Activated naive CD8-positive, alpha-beta T cell (primary cell): Measurements from ENCODE around the gene ASIP.
"Not testable (repeated sequence)": the region's sequence is repeated elsewhere in the genome, so short reads cannot be mapped to it uniquely, and the experiment has no call there.

Source experiments
- H3K27ac Mint-ChIP-seq: one replicate; pipeline ENCODE4 v1.8.0; 2021; ENCODE audit warnings: mixed read lengths
- H3K27me3 Mint-ChIP-seq: one replicate; pipeline ENCODE4 v1.8.0; 2021; ENCODE audit warnings: mixed read lengths
- H3K36me3 Mint-ChIP-seq: one replicate; pipeline ENCODE4 v1.8.0; 2021; ENCODE audit warnings: mixed read lengths
- H3K4me1 Mint-ChIP-seq: one replicate; pipeline ENCODE4 v1.8.0; 2021; ENCODE audit warnings: low read depth, mixed read lengths
- H3K4me3 Mint-ChIP-seq: one replicate; pipeline ENCODE4 v1.8.0; 2021; ENCODE audit warnings: mild to moderate bottlenecking, mixed read lengths
- H3K9me3 Mint-ChIP-seq: one replicate; pipeline ENCODE4 v1.8.0; 2021; ENCODE audit warnings: low read depth, mixed read lengths

ASIP gene

DNA sequence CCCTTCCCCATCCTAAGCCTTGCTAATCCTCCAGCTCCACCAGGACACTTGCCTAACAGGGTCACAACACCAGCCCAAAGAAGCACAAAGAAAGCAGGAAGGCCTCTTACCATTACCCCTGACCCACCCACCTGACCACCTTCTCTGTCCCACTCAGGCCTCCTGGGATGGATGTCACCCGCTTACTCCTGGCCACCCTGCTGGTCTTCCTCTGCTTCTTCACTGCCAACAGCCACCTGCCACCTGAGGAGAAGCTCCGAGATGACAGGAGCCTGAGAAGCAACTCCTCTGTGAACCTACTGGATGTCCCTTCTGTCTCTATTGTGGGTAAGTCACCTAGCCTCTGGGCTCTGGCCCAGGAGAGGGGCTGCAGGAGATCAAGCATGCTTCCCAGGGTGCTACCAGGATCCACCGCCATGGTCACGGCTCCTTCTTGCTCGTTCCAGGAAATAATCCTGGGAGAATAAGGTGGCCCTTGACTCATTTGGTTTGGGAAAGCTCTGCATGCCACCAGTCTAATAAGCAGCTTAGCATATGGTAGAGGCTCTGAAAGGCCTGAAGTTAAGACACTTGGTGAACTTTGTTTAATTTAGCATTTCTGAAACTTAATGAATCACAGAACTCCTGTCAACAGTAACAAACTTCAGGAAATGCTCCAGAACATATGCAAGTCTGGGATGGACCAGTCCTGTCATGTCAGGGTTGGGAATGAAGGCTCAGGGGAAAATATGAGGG, 19.2 kb downstream of the ASIP start:
- H3K9me3 Mint-ChIP-seq, result no peaks in the 10 kb centered on the region
- H3K27ac Mint-ChIP-seq, result no peak overlapping the region
- no peaks in the 10 kb centered on the region for H3K27me3 Mint-ChIP-seq
- H3K36me3 Mint-ChIP-seq, result no peaks in the 10 kb centered on the region
- H3K4me3 Mint-ChIP-seq, result no peak overlapping the region
- no peaks in the 10 kb centered on the region for H3K4me1 Mint-ChIP-seq

DNA sequence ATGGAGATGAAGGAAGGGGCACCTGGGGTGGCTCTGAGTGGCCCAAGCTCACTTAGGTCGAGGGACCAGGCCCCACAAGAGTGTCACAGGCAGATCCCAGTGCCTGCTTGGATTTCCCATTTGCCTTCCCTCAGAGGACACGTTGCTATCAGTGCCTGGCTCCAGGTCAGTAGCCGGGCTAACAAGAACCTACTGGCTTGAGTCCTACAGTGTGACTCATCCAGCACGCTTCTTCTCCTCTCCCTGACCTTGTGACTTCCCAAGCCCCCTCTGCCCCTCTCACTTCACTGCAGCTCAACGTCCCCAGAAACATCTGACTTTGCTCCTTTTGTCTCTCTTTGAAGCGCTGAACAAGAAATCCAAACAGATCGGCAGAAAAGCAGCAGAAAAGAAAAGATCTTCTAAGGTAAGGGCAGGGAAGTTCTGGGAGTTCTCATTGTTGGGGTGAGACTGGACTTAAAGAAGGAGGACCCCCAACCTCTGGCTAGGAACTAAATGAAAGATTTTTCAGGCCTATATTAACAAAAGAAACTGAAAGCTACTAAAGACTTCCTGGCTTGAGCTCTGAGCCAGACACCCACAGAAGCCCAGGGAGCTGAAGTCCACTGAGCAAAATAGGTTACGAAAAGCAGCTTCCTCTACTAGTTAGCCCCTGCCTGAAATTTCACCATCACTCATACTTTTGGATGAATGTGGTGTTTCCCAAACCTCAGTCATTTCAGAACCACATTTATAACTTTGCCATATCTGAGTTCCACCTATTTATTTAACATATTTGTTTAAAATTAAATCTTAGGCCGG, 21.5 kb downstream of the ASIP start:
- no peak overlapping the region for H3K27ac Mint-ChIP-seq
- H3K36me3 Mint-ChIP-seq, result no peaks in the 10 kb centered on the region
- no peak overlapping the region for H3K4me3 Mint-ChIP-seq
- no peaks in the 10 kb centered on the region for H3K27me3 Mint-ChIP-seq
- H3K4me1 Mint-ChIP-seq, result no peaks in the 10 kb centered on the region
- no peaks in the 10 kb centered on the region for H3K9me3 Mint-ChIP-seq

GRCh38 chr20:34263468-34263867, 22.2 kb downstream of the ASIP start:
- H3K4me3 Mint-ChIP-seq, H3K27ac Mint-ChIP-seq, H3K9me3 Mint-ChIP-seq, H3K27me3 Mint-ChIP-seq, H3K4me1 Mint-ChIP-seq, H3K36me3 Mint-ChIP-seq: not testable (repeated sequence)

- no peaks in the 10 kb centered on the region for H3K36me3 Mint-ChIP-seq
- no peak overlapping the region for H3K4me3 Mint-ChIP-seq
- H3K27ac Mint-ChIP-seq, result no peak overlapping the region
- peaks cover 2% of the 10 kb centered on the region for H3K4me1 Mint-ChIP-seq
- H3K27me3 Mint-ChIP-seq, result peaks cover 2% of the 10 kb centered on the region
- no peaks in the 10 kb centered on the region for H3K9me3 Mint-ChIP-seq
Measured at GRCh38 chr20:34264141-34264540, 22.9 kb downstream of the ASIP start.

DNA sequence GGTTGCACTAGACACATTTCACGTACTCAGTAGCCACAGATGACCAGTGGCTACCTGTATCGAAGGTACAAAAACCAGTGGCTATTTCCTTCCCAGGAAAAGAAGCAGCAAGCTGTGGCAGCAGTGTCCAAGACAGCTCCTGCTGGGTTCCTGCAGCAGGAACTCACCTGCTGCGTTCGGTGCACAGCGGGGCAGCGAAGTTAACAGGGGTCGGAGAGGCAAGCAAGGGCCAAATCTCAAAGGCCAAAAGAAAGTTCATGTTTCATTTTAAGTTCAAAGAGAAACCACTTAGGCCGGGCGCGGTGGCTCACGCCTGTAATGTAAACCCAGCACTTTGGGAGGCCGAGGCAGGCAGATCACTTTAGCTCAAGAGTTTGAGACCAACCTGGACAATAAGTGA, 26.9 kb downstream of the ASIP start:
- Mint-ChIP-seq H3K27ac (no peak overlapping the region), H3K36me3 (peaks cover 3% of the 10 kb centered on the region), H3K4me3 (no peak overlapping the region), H3K4me1 (peaks cover 8% of the 10 kb centered on the region), H3K9me3 (no peaks in the 10 kb centered on the region), H3K27me3 (peaks cover 2% of the 10 kb centered on the region)

- Mint-ChIP-seq H3K27ac (no peak overlapping the region), H3K4me3 (peak overlapping the region; percentile 66), H3K27me3 (peaks cover 2% of the 10 kb centered on the region), H3K36me3 (peaks cover 12% of the 10 kb centered on the region), H3K9me3 (no peaks in the 10 kb centered on the region), H3K4me1 (peaks cover 8% of the 10 kb centered on the region)
Measured at GRCh38 chr20:34268851-34269636, 27.8 kb downstream of the ASIP start.

DNA sequence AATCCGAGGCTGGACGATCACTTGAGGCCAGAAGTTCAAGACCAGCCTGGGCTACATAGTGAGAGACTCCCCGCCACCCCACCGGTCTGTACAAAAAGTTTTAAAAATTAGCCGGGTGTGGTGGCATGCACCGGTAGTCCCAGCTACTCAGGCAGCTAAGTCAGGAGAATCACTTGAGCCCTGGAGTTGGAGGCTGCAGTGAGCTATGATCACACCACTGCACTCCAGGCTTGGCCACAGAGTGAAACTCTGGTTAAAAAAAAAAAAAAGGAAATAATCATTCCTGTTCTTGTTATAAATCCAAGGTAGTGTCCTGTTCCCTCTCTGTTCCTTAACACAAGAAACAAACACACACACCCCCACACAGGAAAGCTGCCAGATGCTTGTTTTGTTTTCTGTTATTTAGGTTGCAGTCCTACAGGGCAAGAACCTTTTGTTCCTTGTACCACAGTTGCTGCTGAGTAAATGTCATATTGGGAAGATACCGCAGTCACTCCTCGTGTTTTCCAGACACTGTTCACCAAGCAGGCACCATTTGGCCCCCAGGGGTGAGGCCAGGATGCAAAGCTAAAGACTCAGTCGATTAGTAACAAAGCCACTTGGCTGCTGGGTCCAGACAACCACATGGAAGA, 28.9 kb downstream of the ASIP start:
- Mint-ChIP-seq H3K27me3 (peaks cover 2% of the 10 kb centered on the region), H3K27ac (no peak overlapping the region), H3K4me3 (no peak overlapping the region), H3K9me3 (no peaks in the 10 kb centered on the region), H3K4me1 (peaks cover 8% of the 10 kb centered on the region), H3K36me3 (peaks cover 14% of the 10 kb centered on the region)

GRCh38 chr20:34271956-34272355, 30.7 kb downstream of the ASIP start:
- peaks cover 8% of the 10 kb centered on the region for H3K4me1 Mint-ChIP-seq
- H3K27me3 Mint-ChIP-seq, result peaks cover 2% of the 10 kb centered on the region
- peaks cover 14% of the 10 kb centered on the region for H3K36me3 Mint-ChIP-seq
- no peak overlapping the region for H3K27ac Mint-ChIP-seq
- H3K9me3 Mint-ChIP-seq, result no peaks in the 10 kb centered on the region
- H3K4me3 Mint-ChIP-seq, result no peak overlapping the region

GRCh38 chr20:34274694-34275093, 33.5 kb downstream of the ASIP start:
- Mint-ChIP-seq H3K4me3 (no peak overlapping the region), H3K27ac (no peak overlapping the region), H3K36me3 (peaks cover 20% of the 10 kb centered on the region), H3K4me1 (peaks cover 2% of the 10 kb centered on the region), H3K27me3 (no peaks in the 10 kb centered on the region), H3K9me3 (no peaks in the 10 kb centered on the region)

- Mint-ChIP-seq H3K36me3 (peaks cover 15% of the 10 kb centered on the region), H3K27ac (no peak overlapping the region), H3K4me1 (no peaks in the 10 kb centered on the region), H3K9me3 (no peaks in the 10 kb centered on the region), H3K4me3 (no peak overlapping the region), H3K27me3 (no peaks in the 10 kb centered on the region)
Measured at GRCh38 chr20:34281177-34281576, 40.0 kb downstream of the ASIP start.

DNA sequence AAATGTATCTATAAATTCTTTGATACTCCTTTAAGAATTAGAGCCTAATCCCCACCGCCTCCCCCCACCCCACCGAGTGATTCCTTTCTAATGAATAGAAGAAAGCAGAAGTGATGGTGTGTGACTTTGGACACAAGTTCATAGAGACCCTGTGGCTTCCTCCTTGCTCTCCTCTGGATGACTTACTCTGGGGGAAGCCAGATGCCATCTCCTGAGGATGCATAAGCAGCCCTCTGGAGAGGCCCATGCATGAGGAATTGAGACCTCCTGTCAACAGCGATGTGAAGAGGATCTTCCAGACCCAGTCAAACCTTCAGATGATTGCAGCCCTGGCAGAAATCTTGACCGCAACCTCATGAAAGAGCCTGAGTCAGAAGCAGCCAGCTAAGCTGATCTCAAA, 40.8 kb downstream of the ASIP start:
- Mint-ChIP-seq H3K9me3 (no peaks in the 10 kb centered on the region), H3K4me1 (no peaks in the 10 kb centered on the region), H3K4me3 (no peak overlapping the region), H3K27ac (no peak overlapping the region), H3K36me3 (peaks cover 18% of the 10 kb centered on the region), H3K27me3 (no peaks in the 10 kb centered on the region)

- H3K9me3 Mint-ChIP-seq, result no peaks in the 10 kb centered on the region
- peaks cover 19% of the 10 kb centered on the region for H3K36me3 Mint-ChIP-seq
- H3K27me3 Mint-ChIP-seq, result no peaks in the 10 kb centered on the region
- no peak overlapping the region for H3K27ac Mint-ChIP-seq
- no peaks in the 10 kb centered on the region for H3K4me1 Mint-ChIP-seq
- H3K4me3 Mint-ChIP-seq, result no peak overlapping the region
Measured at GRCh38 chr20:34283844-34284243, 42.6 kb downstream of the ASIP start.

- H3K36me3 Mint-ChIP-seq, result peaks cover 9% of the 10 kb centered on the region
- no peaks in the 10 kb centered on the region for H3K4me1 Mint-ChIP-seq
- H3K9me3 Mint-ChIP-seq, result no peaks in the 10 kb centered on the region
- no peak overlapping the region for H3K27ac Mint-ChIP-seq
- H3K4me3 Mint-ChIP-seq, result no peak overlapping the region
- H3K27me3 Mint-ChIP-seq, result no peaks in the 10 kb centered on the region
Measured at GRCh38 chr20:34285450-34285849, 44.2 kb downstream of the ASIP start.

GRCh38 chr20:34287500-34287899, 46.3 kb downstream of the ASIP start:
- not testable (repeated sequence) for H3K27me3 Mint-ChIP-seq, H3K9me3 Mint-ChIP-seq, H3K27ac Mint-ChIP-seq, H3K36me3 Mint-ChIP-seq, H3K4me3 Mint-ChIP-seq, H3K4me1 Mint-ChIP-seq

DNA sequence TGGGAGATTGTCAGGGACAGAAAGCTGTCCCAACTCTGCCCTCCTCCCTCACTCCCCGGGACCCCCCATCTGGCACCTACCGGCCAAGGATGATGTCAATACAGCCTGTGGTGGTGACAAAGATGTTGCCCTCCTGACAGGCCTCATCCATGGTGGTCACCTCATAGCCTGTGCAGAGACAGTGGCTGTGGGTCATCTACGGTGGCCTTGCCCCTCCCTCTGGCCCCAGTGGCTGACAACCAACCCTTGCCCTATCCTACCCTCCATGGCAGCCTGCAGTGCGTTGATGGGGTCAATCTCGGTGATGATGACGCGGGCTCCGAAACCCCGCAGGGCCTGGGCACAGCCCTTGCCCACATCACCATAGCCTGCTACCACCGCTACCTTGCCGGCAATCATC, 49.2 kb downstream of the ASIP start:
- Mint-ChIP-seq H3K27me3 (no peaks in the 10 kb centered on the region), H3K9me3 (no peaks in the 10 kb centered on the region), H3K36me3 (peaks cover 9% of the 10 kb centered on the region), H3K27ac (no peak overlapping the region), H3K4me3 (no peak overlapping the region), H3K4me1 (no peaks in the 10 kb centered on the region)
